HG03039 (cell line): ENCODE data around the gene FAM20C.
"Not testable (repeated sequence)": the region's sequence is repeated elsewhere in the genome, so short reads cannot be mapped to it uniquely, and the experiment has no call there.

Experiments
- ATAC-seq: cut with Tn5 transposase; IDR thresholded peaks from one replicate; pipeline ENCODE4 v1.9.1; 2021; ENCODE audit warnings: mild to moderate bottlenecking, moderate library complexity; ENCODE audit not compliant: unreplicated experiment

Gene FAM20C

GRCh38 chr7:255038-255435 lies 62.7 kb downstream of the FAM20C start:
- no peak for ATAC-seq

GRCh38 chr7:255721-256361 lies 63.5 kb downstream of the FAM20C start:
- ATAC-seq, result no peak

- no peak for ATAC-seq
Observed at GRCh38 chr7:256461-256940, 64.1 kb downstream of the FAM20C start.

GRCh38 chr7:256981-257646 lies 64.7 kb downstream of the FAM20C start:
- ATAC-seq, result no peak

- no peak for ATAC-seq
Observed at GRCh38 chr7:257647-257992, 65.2 kb downstream of the FAM20C start.

- ATAC-seq, result no peak
Observed at GRCh38 chr7:258476-259190, 66.3 kb downstream of the FAM20C start.

GRCh38 chr7:259191-259505 lies 66.8 kb downstream of the FAM20C start:
- ATAC-seq, result no peak

- no peak for ATAC-seq
Observed at GRCh38 chr7:259751-260405, 67.5 kb downstream of the FAM20C start.

- ATAC-seq, result no peak
Observed at GRCh38 chr7:260441-261281, 68.3 kb downstream of the FAM20C start.

- no peak for ATAC-seq
Observed at GRCh38 chr7:261341-262250, 69.2 kb downstream of the FAM20C start.

GRCh38 chr7:262251-262572 lies 69.8 kb downstream of the FAM20C start:
- no peak for ATAC-seq

- ATAC-seq, result not testable (repeated sequence)
Observed at GRCh38 chr7:262631-263311, 70.4 kb downstream of the FAM20C start.

- not testable (repeated sequence) for ATAC-seq
Observed at GRCh38 chr7:263483-264351, 71.3 kb downstream of the FAM20C start.

- no peak for ATAC-seq
Observed at GRCh38 chr7:264541-265191, 72.3 kb downstream of the FAM20C start.

- no peak for ATAC-seq
Observed at GRCh38 chr7:265192-265997, 73.0 kb downstream of the FAM20C start.

- no peak for ATAC-seq
Observed at GRCh38 chr7:265998-266850, 73.9 kb downstream of the FAM20C start.
